NCI-H345 treated with DMSO at 0.1 percent for 48 hours (cell line): ENCODE measurements around the gene PAEP.

Experiments used
- DNase-seq: peaks from one replicate; lab custom pipeline; 2025; ENCODE audit not compliant: unreplicated experiment; lab: John Stamatoyannopoulos, UW

PAEP gene

GRCh38 chr9:135591506-135592330 lies 30.2 kb downstream of the PAEP start:
- DNase-seq, result no peak

DNA sequence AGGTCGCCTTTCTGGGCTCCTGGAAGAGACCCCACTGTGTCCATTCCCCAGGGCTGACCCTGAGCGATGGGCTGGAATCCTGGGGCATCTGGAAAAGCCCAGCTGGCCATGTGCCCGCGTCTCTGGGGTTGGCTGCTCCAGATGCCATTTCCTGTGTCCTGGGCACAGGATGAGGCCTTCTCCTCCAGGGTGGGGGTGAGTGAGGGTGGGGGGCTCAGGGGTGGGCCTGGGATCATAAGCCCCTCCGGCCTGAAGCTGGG lies 30.7 kb downstream of the PAEP start:
- no peak for DNase-seq

GRCh38 chr9:135592625-135593024 lies 31.1 kb downstream of the PAEP start:
- no peak for DNase-seq

GRCh38 chr9:135596211-135596610 lies 34.7 kb downstream of the PAEP start:
- DNase-seq, result no peak

DNA sequence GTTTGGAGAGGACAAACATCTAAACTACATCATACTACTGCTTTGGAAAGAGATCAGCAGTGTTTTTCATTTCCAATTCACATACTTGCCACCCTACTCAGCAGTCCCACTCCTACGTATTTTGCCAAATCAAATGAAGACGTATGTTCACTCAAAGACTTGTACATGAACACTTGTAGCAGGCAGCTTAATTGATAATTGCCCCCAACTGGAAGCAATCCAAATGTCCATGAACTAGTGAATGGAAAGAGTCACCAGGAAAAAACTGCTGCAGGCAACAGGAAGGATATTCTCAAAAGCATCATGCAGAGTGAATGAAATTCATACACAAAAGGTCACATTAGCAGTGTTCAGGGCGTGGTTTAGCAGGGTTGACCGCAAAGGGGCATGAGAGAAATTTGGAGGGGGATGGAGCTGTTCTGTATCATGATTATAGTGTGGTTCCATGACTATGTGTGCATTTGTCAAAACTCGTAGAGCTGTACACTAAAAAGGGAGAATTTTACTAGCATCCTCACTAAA lies 38.8 kb downstream of the PAEP start:
- no peak for DNase-seq

DNA sequence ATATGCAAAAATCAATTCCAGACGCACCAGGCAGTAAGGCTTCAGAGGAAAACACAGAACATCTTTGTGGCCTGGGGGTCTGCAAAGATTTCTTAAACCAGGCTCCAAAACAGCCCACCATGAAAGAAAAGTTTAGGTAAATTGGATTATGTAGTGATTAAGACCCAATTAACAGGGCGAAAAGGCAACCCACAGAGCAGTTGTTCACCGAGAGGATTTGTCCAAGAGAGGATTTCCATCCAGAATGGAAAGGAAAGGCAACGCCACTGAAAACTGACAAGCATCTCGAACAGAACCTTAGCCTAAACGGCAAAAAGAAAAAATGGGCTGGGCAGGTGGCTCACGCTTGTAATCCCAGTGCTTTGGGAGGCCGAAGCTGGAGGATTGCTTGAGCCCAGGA lies 40.4 kb downstream of the PAEP start:
- DNase-seq, result no peak

GRCh38 chr9:135602789-135603481 lies 41.4 kb downstream of the PAEP start:
- DNase-seq, result no peak

- DNase-seq, result peak; percentile 35
Observed at GRCh38 chr9:135604437-135605237, 43.1 kb downstream of the PAEP start.

DNA sequence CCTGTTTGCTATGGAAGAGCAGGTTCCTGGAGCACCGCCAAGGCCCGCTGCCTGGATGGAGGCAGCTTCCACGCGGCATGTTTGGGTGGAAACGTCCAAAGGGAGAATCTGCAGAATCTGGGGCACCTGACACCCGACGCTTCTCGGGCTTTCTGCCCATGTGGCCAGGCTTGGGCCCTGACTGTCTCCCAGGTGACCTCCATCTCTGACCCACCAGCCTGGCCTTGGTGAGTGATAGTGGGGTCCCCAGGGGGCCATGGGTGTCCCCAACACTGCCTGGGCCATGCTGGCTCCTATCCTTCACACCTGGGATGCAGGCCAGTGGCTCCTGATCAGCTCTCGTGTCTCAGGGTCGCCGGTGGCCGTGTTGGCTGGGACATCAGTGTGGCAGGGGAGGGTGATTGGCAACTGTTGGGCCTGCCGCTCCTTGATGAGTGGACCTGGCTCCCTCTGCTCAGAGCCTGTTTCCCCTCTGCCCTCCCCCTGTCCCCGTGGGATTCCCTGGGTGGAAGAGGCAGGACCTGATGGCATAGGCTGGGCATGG lies 43.8 kb downstream of the PAEP start:
- no peak for DNase-seq

- DNase-seq, result no peak
Observed at GRCh38 chr9:135606885-135607259, 45.3 kb downstream of the PAEP start.

GRCh38 chr9:135607401-135608293 lies 46.1 kb downstream of the PAEP start:
- no peak for DNase-seq

DNA sequence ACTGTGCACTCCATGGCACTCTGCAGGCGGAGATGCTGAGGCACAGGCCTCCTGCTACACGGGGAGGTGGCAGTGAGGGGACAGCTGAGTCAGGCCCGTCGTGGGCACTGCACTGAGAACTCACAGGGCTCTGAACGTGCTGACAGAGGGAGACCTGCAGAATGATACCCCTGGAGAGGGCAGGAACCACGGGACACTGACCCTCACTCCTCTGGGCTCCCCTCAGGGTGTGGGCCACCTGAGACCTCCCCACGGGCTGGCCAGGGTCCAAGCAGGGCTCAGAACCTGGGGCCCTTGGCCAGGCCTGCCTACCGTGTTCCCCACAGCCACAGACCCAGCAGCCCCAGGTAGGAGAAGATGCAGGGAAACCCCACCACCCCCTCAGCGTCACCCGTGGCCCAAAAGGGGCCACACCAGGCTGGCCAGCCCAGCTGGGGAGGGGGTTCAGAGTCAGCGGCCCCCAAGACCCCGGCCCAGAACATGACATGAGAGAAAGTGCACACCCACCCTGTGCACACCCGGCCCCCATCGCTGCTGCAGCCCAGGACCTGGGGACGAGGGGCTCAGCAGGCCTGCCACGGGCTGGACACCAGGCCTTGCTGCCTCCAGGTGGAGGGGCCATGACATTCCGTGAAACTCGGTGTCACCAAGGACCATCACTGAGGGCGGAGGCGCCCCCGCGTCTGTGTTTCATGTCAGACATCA lies 46.9 kb downstream of the PAEP start:
- DNase-seq, result no peak

DNA sequence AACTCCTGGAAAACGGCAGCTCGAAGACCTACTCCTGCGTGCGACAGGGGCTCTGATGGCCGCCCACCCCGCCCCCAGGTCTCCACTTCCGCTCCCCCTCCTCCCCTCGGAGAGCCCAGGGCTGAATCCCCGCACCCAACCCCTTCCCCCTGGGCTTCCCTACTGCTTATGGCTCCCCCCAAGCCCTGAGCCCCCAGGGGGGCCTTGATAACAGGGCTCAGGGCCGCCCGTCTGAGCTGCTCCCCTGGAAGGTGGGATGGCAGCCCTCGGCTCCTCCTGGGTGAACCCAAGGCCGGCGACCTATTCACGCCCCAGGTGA lies 47.4 kb downstream of the PAEP start:
- DNase-seq, result no peak

- DNase-seq, result no peak
Observed at GRCh38 chr9:135609366-135609955, 47.9 kb downstream of the PAEP start.

DNA sequence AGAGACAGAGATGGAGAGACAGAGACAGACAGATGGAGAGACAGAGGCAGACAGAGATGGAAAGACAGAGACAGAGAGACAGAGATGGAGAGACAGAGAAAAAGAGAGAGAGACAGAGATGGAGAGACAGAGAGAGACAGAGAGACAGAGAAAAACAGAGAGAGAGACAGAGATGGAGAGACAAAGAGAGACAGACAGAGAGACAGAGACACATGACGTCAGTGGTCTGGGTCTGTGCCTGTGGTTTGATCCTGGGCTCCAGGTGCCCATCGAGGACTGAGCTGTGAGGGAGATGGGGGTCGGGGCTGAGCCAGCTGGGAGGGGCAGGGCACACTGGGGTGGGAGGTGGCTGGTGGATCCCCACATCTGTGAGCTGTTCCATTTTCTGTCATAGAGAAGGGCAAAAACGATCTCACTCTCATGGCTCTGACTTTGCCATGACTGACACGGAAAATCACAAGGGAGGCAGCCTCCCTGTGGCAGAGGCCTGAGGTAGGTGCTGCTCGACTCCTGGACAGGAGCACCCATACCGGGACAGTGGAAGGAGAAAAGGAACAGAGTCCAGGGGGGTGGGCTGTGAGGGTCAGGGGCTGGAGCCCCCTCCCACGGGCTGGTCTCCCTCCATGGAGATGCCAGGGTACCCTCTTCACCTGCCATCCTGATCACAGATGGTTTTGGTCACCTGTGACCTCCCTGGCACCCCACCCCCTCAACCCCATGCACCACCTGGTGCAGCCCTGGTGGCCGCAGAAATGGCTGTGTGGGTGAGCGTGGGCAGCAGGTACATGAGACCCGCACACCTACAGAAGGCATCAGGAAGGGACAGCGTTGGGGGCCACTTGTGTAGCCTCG lies 49.0 kb downstream of the PAEP start:
- no peak for DNase-seq

DNA sequence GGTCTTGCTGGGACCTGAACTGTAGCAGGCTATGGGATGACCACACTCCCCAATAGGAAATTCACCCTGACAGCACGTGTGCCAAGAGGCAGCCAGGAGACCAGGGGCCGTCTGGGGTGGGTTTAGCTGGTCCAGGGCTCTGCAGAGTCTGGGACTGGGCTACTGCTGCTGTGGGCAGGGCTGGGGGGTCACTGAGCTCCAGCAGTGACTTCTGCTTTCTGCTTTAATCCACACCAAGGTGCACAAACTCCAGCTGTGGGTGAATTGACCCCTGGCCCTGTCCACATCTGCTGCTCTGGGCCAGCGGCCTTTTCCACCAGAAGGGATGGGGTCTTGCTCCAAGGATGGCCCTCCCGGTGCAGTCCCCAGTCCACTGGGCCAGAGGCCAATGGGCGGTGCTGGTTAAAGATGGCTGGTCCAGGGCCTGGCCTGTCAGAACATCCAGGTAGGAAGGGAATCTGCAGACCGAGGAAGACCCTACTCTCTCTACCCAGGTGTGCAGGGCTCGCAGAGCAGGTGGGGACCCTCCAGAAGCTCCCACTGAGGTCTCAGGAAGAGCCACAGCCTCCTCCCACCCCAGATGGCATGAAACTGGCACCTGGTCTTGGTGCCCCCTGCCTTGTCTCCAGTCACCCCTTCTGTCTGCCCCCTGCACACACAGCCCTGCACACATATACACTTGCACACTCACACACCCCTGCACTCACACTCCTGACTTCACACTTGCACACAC lies 49.8 kb downstream of the PAEP start:
- DNase-seq, result no peak

- DNase-seq, result no peak
Observed at GRCh38 chr9:135611875-135612209, 50.3 kb downstream of the PAEP start.

GRCh38 chr9:135612437-135612836 lies 50.9 kb downstream of the PAEP start:
- no peak for DNase-seq
